Natural killer cell (primary cell): ENCODE results near the gene PTPRN2. TPM values are rescaled to one million over a fixed set of nuclear protein-coding genes. Genes with fewer than 3 reads are reported as not detected.

Experiments
- ATAC-seq, 3 donors: fragments of 150-1000 bp in 2 of 3; fragments of 200-7000 bp in 1 of 3; cut with Tn5 transposase; 1 replicate in 1 of 3; 2 replicates in 2 of 3; pipeline ENCODE4 v1.10.0; 2021; ENCODE audit warnings: mild to moderate bottlenecking in 2 of 3, moderate library complexity in 2 of 3
- DNase-seq, 2 donors: peaks; one replicate each; pipeline versions ENCODE4 v3.0.0 to v3.0.0-alpha.2; 2013 to 2021; ENCODE audit warnings: mixed read lengths in 1 of 2
- H3K27ac ChIP-seq: one replicate; pipeline ENCODE4 v1.5.1; 2013; ENCODE audit warnings: mild to moderate bottlenecking, low read length
- H3K27me3 ChIP-seq: one replicate; pipeline ENCODE4 v1.6.1; 2013; ENCODE audit warnings: low read length; ENCODE audit not compliant: control insufficient read depth, insufficient read depth
- H3K36me3 ChIP-seq: one replicate; pipeline ENCODE4 v1.6.1; 2013; ENCODE audit warnings: low read length; ENCODE audit not compliant: control insufficient read depth, insufficient read depth
- H3K4me1 ChIP-seq: one replicate; pipeline ENCODE4 v1.6.1; 2013; ENCODE audit warnings: low read length; ENCODE audit not compliant: control insufficient read depth, insufficient read depth
- H3K4me3 ChIP-seq: one replicate; pipeline ENCODE4 v1.5.1; 2013; ENCODE audit warnings: low read length
- H3K9me3 ChIP-seq: one replicate; pipeline ENCODE4 v1.6.1; 2013; ENCODE audit warnings: low read length; ENCODE audit not compliant: control insufficient read depth, insufficient read depth
- H3K27ac Mint-ChIP-seq, 2 donors: one replicate each; pipeline ENCODE4 v1.8.0; 2022; ENCODE audit warnings: mild to moderate bottlenecking in 2 of 2, mixed read lengths in 2 of 2, moderate library complexity in 1 of 2
- H3K27me3 Mint-ChIP-seq, 2 donors: one replicate each; pipeline ENCODE4 v1.8.0; 2022; ENCODE audit warnings: low read depth in 2 of 2, mixed read lengths in 2 of 2
- H3K36me3 Mint-ChIP-seq: one replicate; pipeline ENCODE4 v1.8.0; 2022; ENCODE audit warnings: mixed read lengths
- H3K4me1 Mint-ChIP-seq, 2 donors: one replicate each; pipeline ENCODE4 v1.8.0; 2022; ENCODE audit warnings: mixed read lengths in 2 of 2
- H3K4me3 Mint-ChIP-seq: one replicate; pipeline ENCODE4 v1.8.0; 2022; ENCODE audit warnings: mild to moderate bottlenecking, moderate library complexity, mixed read lengths
- H3K9me3 Mint-ChIP-seq, 2 donors: one replicate each; pipeline ENCODE4 v1.8.0; 2022; ENCODE audit warnings: mixed read lengths in 2 of 2
- CTCF ChIP-seq: fragments of 200-600 bp; IDR thresholded peaks from one replicate; pipeline ENCODE4 v1.8.0; 2022; ENCODE audit warnings: antibody characterized with exemption
- WGBS: methylation state at CpG from one replicate; pipeline ENCODE4 v1.1.7; 2013; ENCODE audit warnings: missing lambda C conversion rate; ENCODE audit not compliant: insufficient coverage; 5-methylcytosine and 5-hydroxymethylcytosine counted together
- intact Hi-C: fragments of 100-400 bp; cut with micrococcal nuclease; formaldehyde crosslinking; loops from one replicate; pipeline ENCODE4 v1.14.2; 2022
- total RNA-seq, 4 donors: library from RNA; stranded (reverse); fragments of 120-200 nt in 1 of 4; gene quantifications; one replicate each; pipeline versions ENCODE4 v1.2.3 to v1.2.4, GENCODE V29; 2013 to 2022

The PTPRN2 gene
- total RNA-seq, 3 donors from 2014 or later (not counting 1 experiment from before 2014, with no cell fraction given), result 1.3 to 2.5 (median 1.9) TPM

GRCh38 chr7:158422196-158422886 lies 165.3 kb downstream of the PTPRN2 start:
- Histone ChIP-seq H3K27ac (no peak overlapping the region), H3K9me3 (no peaks in the 10 kb centered on the region), H3K4me3 (no peak overlapping the region), H3K4me1 (no peaks in the 10 kb centered on the region), H3K36me3 (no peaks in the 10 kb centered on the region), H3K27me3 (no peaks in the 10 kb centered on the region)
- no peak overlapping the region for H3K27ac Mint-ChIP-seq
- H3K36me3 Mint-ChIP-seq, result no peaks in the 10 kb centered on the region
- intact Hi-C loops, result no loop called here
- no peak for TF ChIP-seq CTCF
- no peaks in the 10 kb centered on the region for H3K4me1 Mint-ChIP-seq
- DNase-seq (no peak), ATAC-seq (no peak)
- H3K9me3 Mint-ChIP-seq, result peaks cover 2 to 6% of the 10 kb centered on the region in 2 donors
- no peak overlapping the region for H3K4me3 Mint-ChIP-seq
- WGBS, result 94% methylated on average over 15 of the region's 17 CpGs
- H3K27me3 Mint-ChIP-seq, result no peaks in the 10 kb centered on the region

- Mint-ChIP-seq H3K4me3 (no peak overlapping the region), H3K4me1 (no peaks in the 10 kb centered on the region), H3K9me3 (peaks cover 2 to 6% of the 10 kb centered on the region in 2 donors), H3K27me3 (no peaks in the 10 kb centered on the region), H3K36me3 (no peaks in the 10 kb centered on the region), H3K27ac (no peak overlapping the region)
- 85% methylated on average over 7 of the region's 7 CpGs for WGBS
- no peaks in the 10 kb centered on the region for H3K9me3 ChIP-seq
- H3K4me1 ChIP-seq, result no peaks in the 10 kb centered on the region
- H3K27ac ChIP-seq, result no peak overlapping the region
- no peaks in the 10 kb centered on the region for H3K27me3 ChIP-seq
- intact Hi-C loops, result no loop called here
- DNase-seq (no peak), ATAC-seq (no peak)
- no peak overlapping the region for H3K4me3 ChIP-seq
- no peaks in the 10 kb centered on the region for H3K36me3 ChIP-seq
- no peak for TF ChIP-seq CTCF
Measured at GRCh38 chr7:158421361-158421760, 166.3 kb downstream of the PTPRN2 start.

GRCh38 chr7:158420591-158421340 lies 166.9 kb downstream of the PTPRN2 start:
- Histone ChIP-seq H3K9me3 (no peaks in the 10 kb centered on the region), H3K4me1 (no peaks in the 10 kb centered on the region), H3K27ac (no peak overlapping the region), H3K27me3 (no peaks in the 10 kb centered on the region), H3K4me3 (no peak overlapping the region), H3K36me3 (no peaks in the 10 kb centered on the region)
- DNase-seq (no peak), ATAC-seq (no peak)
- 90% methylated on average over 16 of the region's 16 CpGs for WGBS
- intact Hi-C loops, result no loop called here
- H3K36me3 Mint-ChIP-seq, result no peaks in the 10 kb centered on the region
- H3K9me3 Mint-ChIP-seq, result peaks cover 2 to 6% of the 10 kb centered on the region in 2 donors
- H3K27ac Mint-ChIP-seq, result no peak overlapping the region
- no peak for TF ChIP-seq CTCF
- H3K27me3 Mint-ChIP-seq, result no peaks in the 10 kb centered on the region
- no peaks in the 10 kb centered on the region for H3K4me1 Mint-ChIP-seq
- no peak overlapping the region for H3K4me3 Mint-ChIP-seq
